Endothelial cell (in vitro differentiated cells): ENCODE results near the gene USP10. TPM values are rescaled to one million over a fixed set of nuclear protein-coding genes. Genes with fewer than 3 reads are reported as not detected.

ENCODE experiments used
- DNase-seq: peaks from one replicate; pipeline ENCODE4 v3.0.0; 2021; ENCODE audit warnings: low spot score
- H3K27ac Mint-ChIP-seq: one replicate; pipeline ENCODE4 v1.8.0; 2021; ENCODE audit warnings: mixed read lengths, inconsistent platforms; ENCODE audit not compliant: unreplicated experiment
- H3K27me3 Mint-ChIP-seq: one replicate; pipeline ENCODE4 v1.8.0; 2021; ENCODE audit warnings: mild to moderate bottlenecking, moderate library complexity, mixed read lengths, inconsistent platforms; ENCODE audit not compliant: unreplicated experiment
- H3K36me3 Mint-ChIP-seq: one replicate; pipeline ENCODE4 v1.8.0; 2021; ENCODE audit warnings: mild to moderate bottlenecking, low read depth, mixed read lengths, inconsistent platforms; ENCODE audit not compliant: unreplicated experiment
- H3K4me1 Mint-ChIP-seq: one replicate; pipeline ENCODE4 v1.8.0; 2021; ENCODE audit warnings: mild to moderate bottlenecking, mixed read lengths, inconsistent platforms; ENCODE audit not compliant: unreplicated experiment
- H3K4me3 Mint-ChIP-seq: one replicate; pipeline ENCODE4 v1.8.0; 2021; ENCODE audit warnings: mild to moderate bottlenecking, mixed read lengths, inconsistent platforms; ENCODE audit not compliant: unreplicated experiment
- H3K9me3 Mint-ChIP-seq: one replicate; pipeline ENCODE4 v1.8.0; 2021; ENCODE audit warnings: mixed read lengths, inconsistent platforms; ENCODE audit not compliant: unreplicated experiment
- total RNA-seq: library from RNA; stranded (reverse); fragmentation: NEBNext Ultra II Directional; extraction: Animal tissue kit (Norgen Biotek cat#: 25700); gene quantifications from one replicate; pipeline ENCODE4 v1.2.1, GENCODE V29; 2021; ENCODE audit not compliant: unreplicated experiment
- TF ChIP-seq, protein P1 (sequence below): fragments of 200-600 bp; sonication (generic); IDR thresholded peaks from one replicate; pipeline ENCODE4 v1.5.0; 2021; ENCODE audit warnings: antibody characterized with exemption; ENCODE audit not compliant: unreplicated experiment

Gene USP10
- total RNA-seq, 1 donor from 2014 or later: 81.2 TPM

DNA sequence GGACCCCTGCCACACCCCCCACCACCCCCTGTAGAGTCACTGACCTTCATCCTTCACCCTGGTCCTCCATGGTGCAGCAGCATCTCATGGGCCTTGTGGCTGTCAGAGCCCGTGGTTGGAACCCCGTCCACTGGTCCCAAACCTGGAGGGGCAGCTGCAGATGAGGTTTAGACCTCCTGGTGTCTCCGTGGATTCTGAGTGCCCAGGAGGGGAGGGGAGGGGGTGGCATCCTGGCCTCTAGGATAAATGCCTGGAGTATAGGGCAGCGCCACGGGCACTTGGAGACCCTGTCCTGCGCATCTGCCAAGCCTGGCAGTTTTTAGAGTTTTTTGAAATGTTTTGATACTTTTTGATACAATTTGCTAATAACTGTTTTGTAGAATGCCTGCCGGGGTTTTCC lies 34.0 kb upstream of the USP10 start:
- TF ChIP-seq, protein P1, sequence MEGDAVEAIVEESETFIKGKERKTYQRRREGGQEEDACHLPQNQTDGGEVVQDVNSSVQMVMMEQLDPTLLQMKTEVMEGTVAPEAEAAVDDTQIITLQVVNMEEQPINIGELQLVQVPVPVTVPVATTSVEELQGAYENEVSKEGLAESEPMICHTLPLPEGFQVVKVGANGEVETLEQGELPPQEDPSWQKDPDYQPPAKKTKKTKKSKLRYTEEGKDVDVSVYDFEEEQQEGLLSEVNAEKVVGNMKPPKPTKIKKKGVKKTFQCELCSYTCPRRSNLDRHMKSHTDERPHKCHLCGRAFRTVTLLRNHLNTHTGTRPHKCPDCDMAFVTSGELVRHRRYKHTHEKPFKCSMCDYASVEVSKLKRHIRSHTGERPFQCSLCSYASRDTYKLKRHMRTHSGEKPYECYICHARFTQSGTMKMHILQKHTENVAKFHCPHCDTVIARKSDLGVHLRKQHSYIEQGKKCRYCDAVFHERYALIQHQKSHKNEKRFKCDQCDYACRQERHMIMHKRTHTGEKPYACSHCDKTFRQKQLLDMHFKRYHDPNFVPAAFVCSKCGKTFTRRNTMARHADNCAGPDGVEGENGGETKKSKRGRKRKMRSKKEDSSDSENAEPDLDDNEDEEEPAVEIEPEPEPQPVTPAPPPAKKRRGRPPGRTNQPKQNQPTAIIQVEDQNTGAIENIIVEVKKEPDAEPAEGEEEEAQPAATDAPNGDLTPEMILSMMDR: no peak
- Mint-ChIP-seq H3K9me3 (no peaks in the 10 kb centered on the region), H3K27ac (no peak overlapping the region), H3K4me1 (peaks cover 2% of the 10 kb centered on the region), H3K27me3 (peaks cover 2% of the 10 kb centered on the region), H3K4me3 (no peak overlapping the region), H3K36me3 (peaks cover 18% of the 10 kb centered on the region)
- DNase-seq: no peak

DNA sequence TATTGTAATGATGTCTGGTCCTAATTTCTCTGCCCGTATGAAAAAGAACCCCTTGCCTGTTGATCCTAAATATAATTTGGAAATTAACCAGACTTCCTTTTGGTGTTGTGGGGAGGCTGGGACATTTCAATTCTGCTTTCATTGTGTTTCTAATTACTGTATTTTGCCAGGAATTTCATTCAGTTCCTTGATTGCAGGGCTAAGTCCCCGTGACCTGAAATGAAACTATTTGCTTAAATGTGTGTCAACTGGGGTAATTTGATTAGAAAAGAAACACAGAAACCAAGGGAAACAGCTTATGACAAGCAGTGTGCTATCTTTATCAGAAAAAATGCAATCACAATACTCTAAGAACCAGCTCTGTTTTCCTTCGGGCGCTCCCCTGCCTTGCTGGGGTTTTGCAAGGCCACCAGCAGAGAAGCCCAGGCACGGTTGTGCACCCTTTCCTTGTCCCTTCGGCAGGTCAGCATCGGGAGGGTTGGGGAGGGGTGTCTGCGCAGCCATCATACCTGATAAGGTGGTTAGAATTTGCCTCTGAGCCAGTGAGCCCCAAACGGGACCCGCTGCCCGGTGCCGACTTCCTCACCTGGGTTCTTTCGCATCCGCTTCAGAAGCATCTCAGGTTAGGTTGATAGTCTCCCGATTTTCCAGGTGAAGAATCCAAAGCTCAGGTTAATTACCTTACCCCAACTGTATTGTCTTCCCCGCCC lies 32.0 kb upstream of the USP10 start:
- no peaks in the 10 kb centered on the region for H3K27me3 Mint-ChIP-seq
- peak overlapping the region; percentile 42 for H3K27ac Mint-ChIP-seq

DNA sequence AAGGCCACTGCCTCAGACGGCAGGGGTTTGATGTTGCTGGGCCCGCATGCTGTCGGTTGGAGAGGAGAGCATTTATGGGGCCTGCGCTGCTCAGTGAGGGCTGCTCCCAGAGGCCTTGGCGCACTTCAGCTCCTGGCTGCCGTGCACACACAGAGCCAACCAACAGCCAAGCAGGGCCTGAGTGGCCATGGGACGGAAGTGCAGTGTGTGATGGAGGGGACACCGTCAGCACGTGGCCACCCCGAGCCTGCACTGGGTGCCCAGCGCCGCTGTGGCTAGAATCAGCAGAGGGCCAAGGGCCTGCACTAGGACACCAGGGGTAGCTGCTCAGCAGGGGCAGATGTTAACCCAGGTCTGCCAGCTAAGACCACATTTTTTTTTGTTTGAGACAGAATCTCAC lies 29.7 kb upstream of the USP10 start:
- Mint-ChIP-seq H3K27ac (no peak overlapping the region), H3K36me3 (no peaks in the 10 kb centered on the region)

More for the DNA sequence above, 32.0 kb upstream of the USP10 start:
- H3K36me3 Mint-ChIP-seq: peaks cover 10% of the 10 kb centered on the region
- no peak for DNase-seq
- H3K9me3 Mint-ChIP-seq: no peaks in the 10 kb centered on the region
- TF ChIP-seq, protein P1: no peak
- no peak overlapping the region for H3K4me3 Mint-ChIP-seq
- H3K4me1 Mint-ChIP-seq: peaks cover 2% of the 10 kb centered on the region

DNA sequence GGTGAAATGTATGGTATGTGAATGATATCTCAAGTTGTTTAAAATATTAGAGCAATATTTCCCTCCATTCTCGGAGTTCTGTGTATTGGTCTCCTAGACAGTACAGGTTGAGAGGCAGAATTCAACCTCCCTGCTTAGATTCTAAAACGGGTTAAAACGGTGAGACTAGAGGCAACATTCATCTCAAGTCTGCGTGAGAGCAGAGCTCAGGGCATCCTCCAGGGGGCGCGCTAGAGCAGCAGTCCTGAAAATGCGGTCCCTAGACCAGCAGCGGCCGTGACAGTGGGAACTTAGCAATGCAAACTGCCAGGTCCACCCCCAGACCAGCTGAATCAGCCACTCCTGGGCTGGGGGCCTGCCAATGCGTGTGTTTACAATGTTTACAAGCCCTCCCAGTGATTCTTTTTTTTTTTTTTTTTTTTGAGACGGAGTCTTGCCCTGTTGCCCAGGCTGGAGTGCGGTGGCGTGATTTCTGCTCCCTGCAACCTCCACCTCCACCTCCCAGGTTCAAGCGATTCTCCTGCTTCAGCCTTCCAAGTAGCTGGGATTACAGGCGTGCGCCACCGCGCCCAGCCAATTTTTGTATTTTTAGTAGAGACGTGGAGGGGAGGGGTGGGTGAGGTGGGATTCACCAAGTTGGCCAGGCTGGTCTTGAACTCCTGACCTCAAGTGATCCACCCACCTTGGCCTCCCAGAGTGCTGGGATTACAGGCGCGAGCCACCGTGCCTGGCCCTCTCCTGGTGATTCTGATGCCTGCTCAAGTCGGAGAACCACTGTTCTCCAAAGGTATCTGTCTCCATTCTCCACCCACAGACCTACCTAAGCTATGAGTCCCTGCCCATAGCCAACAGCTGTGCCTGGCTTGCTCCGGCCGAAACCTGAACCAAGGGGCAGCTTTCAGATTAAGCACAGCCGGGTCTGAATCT lies 27.3 kb upstream of the USP10 start:
- Mint-ChIP-seq H3K36me3 (no peaks in the 10 kb centered on the region), H3K9me3 (no peaks in the 10 kb centered on the region), H3K4me3 (no peak overlapping the region), H3K27me3 (peaks cover 3% of the 10 kb centered on the region), H3K27ac (peak overlapping the region; percentile 0), H3K4me1 (peaks cover under 1% of the 10 kb centered on the region)
- peak; percentile 86 for DNase-seq
- TF ChIP-seq, protein P1: peak; percentile 93

More for the DNA sequence above, 29.7 kb upstream of the USP10 start:
- no peak for DNase-seq
- H3K9me3 Mint-ChIP-seq: no peaks in the 10 kb centered on the region
- TF ChIP-seq, protein P1: no peak
- peaks cover 3% of the 10 kb centered on the region for H3K27me3 Mint-ChIP-seq
- H3K4me3 Mint-ChIP-seq: no peak overlapping the region
- H3K4me1 Mint-ChIP-seq: peaks cover 2% of the 10 kb centered on the region

DNA sequence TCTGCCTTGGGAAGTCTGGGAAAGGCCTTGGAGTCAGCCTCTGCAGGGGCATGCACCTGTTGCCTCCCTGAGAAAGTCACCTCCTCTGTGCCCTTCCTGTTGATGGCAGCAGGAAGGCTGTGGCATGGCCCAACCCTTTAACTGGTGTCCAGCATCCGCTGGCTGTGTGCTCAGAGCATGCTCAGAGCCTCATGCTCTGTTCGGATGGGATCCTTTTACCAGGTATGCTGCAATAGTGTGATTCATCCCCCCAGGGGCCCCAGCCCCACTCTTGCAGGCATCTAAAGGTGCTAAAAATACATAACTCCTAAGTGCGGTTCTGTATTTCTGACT lies 26.6 kb upstream of the USP10 start:
- no peaks in the 10 kb centered on the region for H3K9me3 Mint-ChIP-seq
- H3K4me3 Mint-ChIP-seq: no peak overlapping the region
- DNase-seq: no peak
- peaks cover 6% of the 10 kb centered on the region for H3K27me3 Mint-ChIP-seq
- no peaks in the 10 kb centered on the region for H3K36me3 Mint-ChIP-seq
- no peak overlapping the region for H3K27ac Mint-ChIP-seq
- H3K4me1 Mint-ChIP-seq: no peaks in the 10 kb centered on the region
- TF ChIP-seq, protein P1: no peak
